Neuronal stem cell (in vitro differentiated cells): Measurements from ENCODE around the gene FUBP1.

Experiments used
- DNase-seq: peaks from one replicate; pipeline ENCODE4 v3.0.0-alpha.2; 2013; ENCODE audit warnings: low spot score
- H2AFZ ChIP-seq: one replicate; pipeline ENCODE4 v1.6.1; 2013; ENCODE audit warnings: mild to moderate bottlenecking, low read length, inconsistent platforms
- H2AK5ac ChIP-seq: 2 replicates; pipeline ENCODE4 v1.6.1; 2013; ENCODE audit warnings: low read depth, mild to moderate bottlenecking, inconsistent platforms, low read length, moderate library complexity, mixed read lengths
- H2BK120ac ChIP-seq: 2 replicates; pipeline ENCODE4 v1.6.1; 2013; ENCODE audit warnings: low read depth, mild to moderate bottlenecking, inconsistent platforms, low read length, moderate library complexity, mixed read lengths
- H2BK12ac ChIP-seq: one replicate; pipeline ENCODE4 v1.6.1; 2013; ENCODE audit warnings: low read length, inconsistent platforms
- H2BK15ac ChIP-seq: 2 replicates; pipeline ENCODE4 v1.6.1; 2013; ENCODE audit warnings: mild to moderate bottlenecking, low read length, inconsistent platforms, mixed read lengths
- H2BK5ac ChIP-seq: one replicate; pipeline ENCODE4 v1.6.1; 2013; ENCODE audit warnings: inconsistent platforms, mild to moderate bottlenecking, low read length, moderate library complexity
- H3K14ac ChIP-seq: one replicate; pipeline ENCODE4 v1.6.1; 2013; ENCODE audit warnings: low read length, inconsistent platforms
- H3K18ac ChIP-seq: 2 replicates; pipeline ENCODE4 v1.6.1; 2013; ENCODE audit warnings: low read length, inconsistent platforms
- H3K23ac ChIP-seq: 2 replicates; pipeline ENCODE4 v1.6.1; 2013; ENCODE audit warnings: low read depth, mild to moderate bottlenecking, mixed read lengths, low read length, inconsistent platforms; ENCODE audit not compliant: poor library complexity
- H3K27ac ChIP-seq: replicated peaks from 3 replicates; pipeline ENCODE4 v1.5.1; 2013; ENCODE audit warnings: low read length, inconsistent platforms
- H3K27me3 ChIP-seq, 3 experiments: 2 replicates each; pipeline ENCODE4 v1.6.1; 2013; ENCODE audit warnings: low read length in 3 of 3, mild to moderate bottlenecking in 2 of 3, inconsistent platforms in 1 of 3, low read depth in 1 of 3, mixed read lengths in 1 of 3, moderate library complexity in 1 of 3; ENCODE audit not compliant: control insufficient read depth in 3 of 3, insufficient read depth in 3 of 3
- H3K36me3 ChIP-seq, 2 donors: replicated peaks in 1 of 2; 2 replicates each; pipeline ENCODE4 v1.6.1; 2013; ENCODE audit warnings: low read length in 2 of 2; ENCODE audit not compliant: control insufficient read depth in 2 of 2, insufficient read depth in 2 of 2
- H3K4ac ChIP-seq: 2 replicates; pipeline ENCODE4 v1.6.1; 2013; ENCODE audit warnings: inconsistent platforms, mild to moderate bottlenecking, low read length, moderate library complexity
- H3K4me1 ChIP-seq, 2 donors: 1 replicate in 1 of 2; 2 replicates in 1 of 2; pipeline ENCODE4 v1.6.1; 2013; ENCODE audit warnings: low read length in 2 of 2, low read depth in 1 of 2; ENCODE audit not compliant: control insufficient read depth in 2 of 2, insufficient read depth in 1 of 2
- H3K4me2 ChIP-seq: one replicate; pipeline ENCODE4 v1.6.1; 2013; ENCODE audit warnings: mild to moderate bottlenecking, low read length, inconsistent platforms; ENCODE audit not compliant: insufficient read depth, poor library complexity, severe bottlenecking
- H3K4me3 ChIP-seq, 2 donors: 2 replicates each; pipeline ENCODE4 v1.5.1; 2013; ENCODE audit warnings: low read length in 2 of 2, mild to moderate bottlenecking in 2 of 2, inconsistent platforms in 1 of 2, moderate library complexity in 1 of 2
- H3K79me1 ChIP-seq: one replicate; pipeline ENCODE4 v1.6.1; 2013; ENCODE audit warnings: low read depth, mild to moderate bottlenecking, inconsistent platforms, low read length, moderate library complexity
- H3K9ac ChIP-seq: one replicate; pipeline ENCODE4 v1.6.1; 2013; ENCODE audit warnings: mild to moderate bottlenecking, low read depth, low read length, inconsistent platforms; ENCODE audit not compliant: poor library complexity
- H3K9me3 ChIP-seq, 2 donors: replicated peaks in 1 of 2; 2 replicates each; pipeline versions ENCODE3 to v1.6.1; 2013; ENCODE audit warnings: low read length in 2 of 2, mild to moderate bottlenecking in 2 of 2, inconsistent platforms in 1 of 2, low read depth in 1 of 2, mixed read lengths in 1 of 2, moderate library complexity in 1 of 2; ENCODE audit not compliant: control insufficient read depth in 2 of 2, insufficient read depth in 1 of 2
- H4K8ac ChIP-seq: one replicate; pipeline ENCODE4 v1.6.1; 2013; ENCODE audit warnings: low read depth, mild to moderate bottlenecking, inconsistent platforms, low read length, moderate library complexity
- H4K91ac ChIP-seq: one replicate; pipeline ENCODE4 v1.6.1; 2013; ENCODE audit warnings: low read length, low read depth, mild to moderate bottlenecking, inconsistent platforms; ENCODE audit not compliant: poor library complexity
- WGBS, 2 donors: extraction: QIAGEN DNeasy Blood & Tissue Kit; methylation state at CpG; one replicate each; pipeline ENCODE4 v1.1.7; 2013; ENCODE audit warnings: missing lambda C conversion rate in 2 of 2, mixed read lengths in 1 of 2; ENCODE audit not compliant: insufficient read length in 2 of 2, insufficient replicate concordance in 1 of 2; ENCODE audit errors: extremely low coverage in 2 of 2; 5-methylcytosine and 5-hydroxymethylcytosine counted together

FUBP1 gene

DNA sequence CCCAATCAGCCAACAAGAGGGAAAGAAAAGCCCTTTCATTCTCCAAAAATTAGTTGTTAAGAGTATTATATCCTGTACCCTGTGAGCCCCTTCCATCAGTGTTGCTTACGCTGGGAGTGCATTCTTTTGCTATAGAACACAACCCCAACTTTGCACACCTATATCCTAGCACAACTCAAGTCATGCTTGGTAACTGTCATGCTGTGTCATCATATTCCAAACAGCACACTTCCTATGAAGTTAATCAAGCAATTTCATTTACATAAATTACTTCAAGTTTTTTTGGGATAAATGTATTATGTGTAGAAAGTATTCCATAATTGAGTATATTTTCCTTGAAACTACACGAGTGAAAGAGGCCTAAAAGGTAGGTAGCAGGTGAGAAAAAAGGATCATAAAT is 20.0 kb downstream of the FUBP1 start:
- no peaks in the 10 kb centered on the region for H3K27me3 ChIP-seq
- H4K91ac ChIP-seq = no peak overlapping the region
- H3K14ac ChIP-seq = no peak overlapping the region
- DNase-seq = no peak
- no peak overlapping the region for H2AK5ac ChIP-seq
- no peaks in the 10 kb centered on the region for H3K79me1 ChIP-seq
- no peak overlapping the region for H2BK5ac ChIP-seq
- H3K36me3 ChIP-seq = peaks cover 38 to 100% of the 10 kb centered on the region in 2 donors
- H3K23ac ChIP-seq = no peak overlapping the region
- no peaks in the 10 kb centered on the region for H3K4me1 ChIP-seq
- no peak overlapping the region for H3K27ac ChIP-seq
- H2AFZ ChIP-seq = no peak overlapping the region
- H3K18ac ChIP-seq = no peak overlapping the region
- no peak overlapping the region for H2BK12ac ChIP-seq
- H4K8ac ChIP-seq = no peak overlapping the region
- no peak overlapping the region for H3K4me3 ChIP-seq
- no CpG with 5 or more reads among the region's 2 CpGs for WGBS, 2 donors
- H3K4me2 ChIP-seq = no peak overlapping the region
- H2BK15ac ChIP-seq = no peak overlapping the region
- no peak overlapping the region for H3K9ac ChIP-seq
- no peaks in the 10 kb centered on the region for H3K9me3 ChIP-seq
- H3K4ac ChIP-seq = no peak overlapping the region
- H2BK120ac ChIP-seq = no peak overlapping the region

GRCh38 chr1:77958391-77958790 is 20.5 kb downstream of the FUBP1 start:
- no peak overlapping the region for H2BK120ac ChIP-seq

DNA sequence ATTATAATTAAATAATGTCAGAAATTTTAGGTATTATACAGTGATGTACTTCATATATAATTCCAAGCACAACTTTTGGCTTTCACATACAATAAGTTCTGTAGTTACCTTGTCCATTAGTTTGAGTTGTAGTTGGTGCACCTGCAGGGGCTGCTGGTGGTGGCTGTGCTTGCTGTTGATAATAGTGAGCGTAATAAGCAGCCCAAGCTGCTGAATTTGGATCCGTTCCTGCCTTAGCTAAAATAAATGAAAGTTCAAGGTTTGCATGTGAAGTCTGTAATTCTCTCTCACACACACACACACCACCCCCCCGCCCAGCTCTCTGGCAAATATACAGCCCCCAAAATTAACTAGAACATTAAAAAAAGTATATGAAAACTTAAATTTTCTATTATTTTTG is 22.4 kb downstream of the FUBP1 start:
- no peak overlapping the region for H2AK5ac ChIP-seq
- no peak overlapping the region for H3K14ac ChIP-seq

More at GRCh38 chr1:77958391-77958790, 20.5 kb downstream of the FUBP1 start:
- Histone ChIP-seq H3K9me3 (no peaks in the 10 kb centered on the region), H3K27me3 (no peaks in the 10 kb centered on the region), H2BK12ac (no peak overlapping the region), H3K4ac (no peak overlapping the region), H2BK5ac (no peak overlapping the region), H3K79me1 (no peaks in the 10 kb centered on the region), H3K4me3 (no peak overlapping the region), H3K18ac (no peak overlapping the region), H2BK15ac (no peak overlapping the region), H3K36me3 (peaks cover 37 to 100% of the 10 kb centered on the region in 2 donors), H4K91ac (no peak overlapping the region), H3K4me2 (no peak overlapping the region), H3K27ac (no peak overlapping the region), H3K9ac (no peak overlapping the region), H2AK5ac (no peak overlapping the region), H3K23ac (no peak overlapping the region), H3K4me1 (no peaks in the 10 kb centered on the region), H4K8ac (no peak overlapping the region), H3K14ac (no peak overlapping the region), H2AFZ (no peak overlapping the region)
- DNase-seq = no peak

GRCh38 chr1:77955709-77956108 is 23.2 kb downstream of the FUBP1 start:
- no peak overlapping the region for H3K14ac ChIP-seq
- H3K79me1 ChIP-seq = no peaks in the 10 kb centered on the region
- H3K9me3 ChIP-seq = no peaks in the 10 kb centered on the region
- no peak overlapping the region for H4K91ac ChIP-seq
- no peak overlapping the region for H3K23ac ChIP-seq
- no peaks in the 10 kb centered on the region for H3K4me1 ChIP-seq
- H2BK120ac ChIP-seq = no peak overlapping the region
- no peak overlapping the region for H3K4ac ChIP-seq
- peaks cover 32 to 100% of the 10 kb centered on the region in 2 donors for H3K36me3 ChIP-seq
- no peak overlapping the region for H3K27ac ChIP-seq
- H2BK5ac ChIP-seq = no peak overlapping the region
- H3K18ac ChIP-seq = no peak overlapping the region
- H2AFZ ChIP-seq = no peak overlapping the region
- H3K27me3 ChIP-seq = no peaks in the 10 kb centered on the region
- no peak overlapping the region for H2AK5ac ChIP-seq
- H3K9ac ChIP-seq = no peak overlapping the region
- H3K4me3 ChIP-seq = no peak overlapping the region
- H2BK12ac ChIP-seq = no peak overlapping the region
- H4K8ac ChIP-seq = no peak overlapping the region
- 100% methylated on average over 1 of the region's 3 CpGs; no CpG with 5 or more reads in 1 of the 2 donors for WGBS, 2 donors
- DNase-seq = no peak
- no peak overlapping the region for H2BK15ac ChIP-seq
- no peak overlapping the region for H3K4me2 ChIP-seq

More for the DNA sequence above, 22.4 kb downstream of the FUBP1 start:
- DNase-seq = no peak
- no peak overlapping the region for H2BK12ac ChIP-seq
- no peak overlapping the region for H3K23ac ChIP-seq
- no peak overlapping the region for H3K27ac ChIP-seq
- H3K18ac ChIP-seq = no peak overlapping the region
- H2AFZ ChIP-seq = no peak overlapping the region
- no CpG with 5 or more reads among the region's 3 CpGs for WGBS, 2 donors
- no peak overlapping the region for H2BK120ac ChIP-seq
- H3K4me3 ChIP-seq = no peak overlapping the region
- no peak overlapping the region for H4K91ac ChIP-seq
- no peak overlapping the region for H3K9ac ChIP-seq
- no peaks in the 10 kb centered on the region for H3K79me1 ChIP-seq
- H3K9me3 ChIP-seq = no peaks in the 10 kb centered on the region
- no peak overlapping the region for H3K4me2 ChIP-seq
- no peak overlapping the region for H4K8ac ChIP-seq
- H2BK5ac ChIP-seq = no peak overlapping the region
- H3K4ac ChIP-seq = no peak overlapping the region
- no peaks in the 10 kb centered on the region for H3K4me1 ChIP-seq
- no peaks in the 10 kb centered on the region for H3K27me3 ChIP-seq
- H3K36me3 ChIP-seq = peaks cover 32 to 100% of the 10 kb centered on the region in 2 donors
- no peak overlapping the region for H2BK15ac ChIP-seq
